Measurements from ENCODE around the gene RTRAF.

RTRAF gene

GRCh38 chr14:52003324-52003723 is 14.0 kb downstream of the RTRAF start:
- no peaks in the 10 kb centered on the region for H3K4me1 Mint-ChIP-seq
- peaks cover 66% of the 10 kb centered on the region for H3K36me3 Mint-ChIP-seq (ENCODE audit: low read depth)

GRCh38 chr14:52005625-52006024 is 16.3 kb downstream of the RTRAF start:
- Mint-ChIP-seq H3K27me3 (ENCODE audit: low read depth, poor library complexity) (no peaks in the 10 kb centered on the region), H3K9me3 (no peaks in the 10 kb centered on the region), H3K4me3 (no peak overlapping the region), H3K36me3 (ENCODE audit: low read depth) (peaks cover 67% of the 10 kb centered on the region), H3K27ac (no peak overlapping the region), H3K4me1 (no peaks in the 10 kb centered on the region)
- DNase-seq: no peak
- TF ChIP-seq CTCF (IDR thresholded peaks at IDR 0.05): no peak

More at GRCh38 chr14:52003324-52003723, 14.0 kb downstream of the RTRAF start:
- no peak for DNase-seq
- no peak for TF ChIP-seq CTCF (IDR thresholded peaks at IDR 0.05)
- Mint-ChIP-seq H3K27ac (no peak overlapping the region), H3K4me3 (no peak overlapping the region), H3K9me3 (no peaks in the 10 kb centered on the region), H3K27me3 (ENCODE audit: low read depth, poor library complexity) (no peaks in the 10 kb centered on the region)

GRCh38 chr14:52006361-52006760 is 17.0 kb downstream of the RTRAF start:
- Mint-ChIP-seq H3K27ac (no peak overlapping the region), H3K27me3 (ENCODE audit: low read depth, poor library complexity) (no peaks in the 10 kb centered on the region), H3K36me3 (ENCODE audit: low read depth) (peaks cover 69% of the 10 kb centered on the region), H3K4me3 (no peak overlapping the region), H3K4me1 (no peaks in the 10 kb centered on the region), H3K9me3 (no peaks in the 10 kb centered on the region)
- TF ChIP-seq CTCF (IDR thresholded peaks at IDR 0.05): no peak
- no peak for DNase-seq

- TF ChIP-seq CTCF (IDR thresholded peaks at IDR 0.05): no peak
- H3K9me3 Mint-ChIP-seq: no peaks in the 10 kb centered on the region
- H3K27me3 Mint-ChIP-seq (ENCODE audit: low read depth, poor library complexity): no peaks in the 10 kb centered on the region
- H3K4me3 Mint-ChIP-seq: no peak overlapping the region
- H3K36me3 Mint-ChIP-seq (ENCODE audit: low read depth): peaks cover 71% of the 10 kb centered on the region
- no peaks in the 10 kb centered on the region for H3K4me1 Mint-ChIP-seq
- H3K27ac Mint-ChIP-seq: no peak overlapping the region
- DNase-seq: no peak
These were observed 17.9 kb downstream of the RTRAF start for GRCh38 chr14:52007211-52007610.

- no peaks in the 10 kb centered on the region for H3K4me1 Mint-ChIP-seq
- DNase-seq: no peak
- TF ChIP-seq CTCF (IDR thresholded peaks at IDR 0.05): no peak
- no peak overlapping the region for H3K4me3 Mint-ChIP-seq
- no peaks in the 10 kb centered on the region for H3K27me3 Mint-ChIP-seq (ENCODE audit: low read depth, poor library complexity)
- peaks cover 68% of the 10 kb centered on the region for H3K36me3 Mint-ChIP-seq (ENCODE audit: low read depth)
- H3K27ac Mint-ChIP-seq: no peak overlapping the region
- H3K9me3 Mint-ChIP-seq: no peaks in the 10 kb centered on the region
These were observed 18.3 kb downstream of the RTRAF start for GRCh38 chr14:52007637-52008036.

- Mint-ChIP-seq H3K4me1 (peaks cover 4% of the 10 kb centered on the region), H3K9me3 (no peaks in the 10 kb centered on the region), H3K27ac (no peak overlapping the region), H3K36me3 (ENCODE audit: low read depth) (peaks cover 67% of the 10 kb centered on the region), H3K4me3 (no peak overlapping the region), H3K27me3 (ENCODE audit: low read depth, poor library complexity) (no peaks in the 10 kb centered on the region)
- TF ChIP-seq CTCF (IDR thresholded peaks at IDR 0.05): no peak
- no peak for DNase-seq
These were observed 18.8 kb downstream of the RTRAF start for GRCh38 chr14:52008136-52008535.
